ENCODE results near the gene DACT3. TPM values are rescaled to one million over a fixed set of nuclear protein-coding genes. Genes with fewer than 3 reads are reported as not detected.

Gene DACT3
- total and polyA plus RNA-seq, 7 experiments from 2014 or later = 0.07 to 1.3 (median 0.19) TPM; not detected in 2

DNA sequence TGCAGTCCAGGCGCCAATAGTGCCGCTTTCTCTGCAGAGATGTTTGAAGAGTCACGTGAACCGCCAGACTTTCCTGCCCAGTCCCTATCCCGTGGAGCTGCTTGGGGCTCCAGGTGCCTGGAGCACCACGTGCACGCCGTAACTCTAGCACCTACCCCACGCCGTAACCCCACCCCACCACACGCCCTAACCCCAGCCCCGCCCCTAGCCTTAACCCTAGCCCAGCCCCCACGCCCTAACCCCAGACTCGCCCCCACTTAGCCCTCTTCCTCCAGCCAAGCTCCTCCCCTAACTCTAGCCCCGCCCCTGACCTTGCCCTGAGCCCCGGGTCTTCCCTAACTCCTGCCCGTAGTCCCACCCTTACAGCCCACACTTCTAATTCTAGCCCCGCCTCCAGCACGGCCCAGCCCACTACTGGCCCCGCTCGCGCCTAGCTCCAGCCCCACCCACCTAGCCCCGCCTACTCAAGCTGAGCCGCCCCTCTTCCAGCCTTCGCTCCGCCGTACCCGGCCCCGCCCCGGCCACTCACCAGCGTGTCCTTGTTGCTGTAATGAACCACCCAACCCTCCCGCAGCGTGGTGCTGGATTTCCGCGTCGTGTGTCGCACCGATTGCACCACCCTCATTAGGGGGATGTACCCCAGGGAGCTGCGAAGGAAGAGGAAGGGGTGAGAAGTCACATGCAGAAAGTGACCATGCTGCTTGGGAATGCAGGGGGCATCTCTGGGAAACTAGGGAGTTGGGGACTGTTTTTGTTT lies 36.4 kb upstream of the DACT3 start:
- Histone ChIP-seq H3K27me3 (ENCODE audit: control insufficient read depth in 2 of 2, insufficient read depth in 2 of 2, low read length in 2 of 2) (no peaks in the 10 kb centered on the region), H3K4me1 (ENCODE audit: control insufficient read depth in 2 of 2, insufficient read depth in 2 of 2, low read length in 2 of 2) (no peaks in the 10 kb centered on the region), H3K27ac (ENCODE audit: low read depth, low read length) (no peak overlapping the region), H3K4me3 (ENCODE audit: low read length) (no peak overlapping the region), H3K36me3 (ENCODE audit: control insufficient read depth in 2 of 3, insufficient read depth in 3 of 3, low read length in 3 of 3) (peaks cover 51 to 100% (median 68%) of the 10 kb centered on the region in 3 experiments), H3K9me3 (ENCODE audit: control insufficient read depth in 2 of 3, low read length in 3 of 3) (no peaks in the 10 kb centered on the region)
- Mint-ChIP-seq H3K4me1 (peaks cover 0 to 9% (median 0%) of the 10 kb centered on the region in 7 donors), H3K27ac (peak overlapping the region in 1 of 9 donors; percentile 56), H3K4me3 (no peak overlapping the region), H3K36me3 (peaks cover under 1 to 50% (median 19%) of the 10 kb centered on the region in 5 donors), H3K27me3 (no peaks in the 10 kb centered on the region), H3K9me3 (peaks cover 0 to 2% (median 0%) of the 10 kb centered on the region in 11 donors)
- intact Hi-C loops (cut with micrococcal nuclease) = no loop called here
- ChIA-PET CTCF (no interaction called here), POLR2A (interaction anchor here (0.7 kb wide), 1 partner anchor 17 kb away, joined by 5 read pairs; no protein-coding TSS in a partner anchor)
- peak; percentile 75 for ATAC-seq
- DNase-seq = no peak

DNA sequence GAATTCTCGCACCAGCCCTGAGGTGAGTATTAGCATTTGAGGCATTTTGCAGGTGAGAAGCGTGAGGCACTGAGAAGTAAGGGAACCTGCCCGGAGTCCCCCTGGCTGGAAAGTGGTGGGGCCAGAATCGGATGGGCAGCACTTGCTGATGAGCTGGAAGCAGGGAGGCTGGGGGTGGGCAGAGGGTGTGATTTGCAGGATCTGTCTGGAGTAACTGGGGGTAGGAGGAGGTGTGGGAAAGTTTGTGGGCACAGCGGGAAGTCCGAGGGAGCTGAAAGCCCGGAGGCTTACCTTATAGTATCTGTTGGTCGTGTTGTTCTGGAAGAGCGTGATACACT lies 35.9 kb upstream of the DACT3 start:
- H3K4me3 Mint-ChIP-seq = no peak overlapping the region
- CTCF ChIA-PET = interaction anchor here (0.7 to 0.9 kb wide), 2 partner anchors 32 to 159 kb away, joined by 3 read pairs; no protein-coding TSS in a partner anchor
- H3K27ac Mint-ChIP-seq = peak overlapping the region in 1 of 9 donors; percentile 56
- Histone ChIP-seq H3K4me3 (ENCODE audit: low read length) (no peak overlapping the region), H3K36me3 (ENCODE audit: control insufficient read depth in 2 of 3, insufficient read depth in 3 of 3, low read length in 3 of 3) (peaks cover 51 to 100% (median 72%) of the 10 kb centered on the region in 3 experiments), H3K27ac (ENCODE audit: low read depth, low read length) (no peak overlapping the region), H3K9me3 (ENCODE audit: control insufficient read depth in 2 of 3, low read length in 3 of 3) (no peaks in the 10 kb centered on the region), H3K27me3 (ENCODE audit: control insufficient read depth in 2 of 2, insufficient read depth in 2 of 2, low read length in 2 of 2) (no peaks in the 10 kb centered on the region), H3K4me1 (ENCODE audit: control insufficient read depth in 2 of 2, insufficient read depth in 2 of 2, low read length in 2 of 2) (no peaks in the 10 kb centered on the region)
- DNase-seq = no peak
- no peaks in the 10 kb centered on the region for H3K27me3 Mint-ChIP-seq
- ATAC-seq = no peak
- intact Hi-C loops (cut with micrococcal nuclease) = no loop called here
- POLR2A ChIA-PET = interaction anchor here (0.7 kb wide), 1 partner anchor 17 kb away, joined by 5 read pairs; no protein-coding TSS in a partner anchor
- peaks cover 6 to 55% (median 25%) of the 10 kb centered on the region in 5 donors for H3K36me3 Mint-ChIP-seq
- peaks cover 0 to 2% (median 0%) of the 10 kb centered on the region in 11 donors for H3K9me3 Mint-ChIP-seq
- peaks cover 0 to 9% (median 0%) of the 10 kb centered on the region in 7 donors for H3K4me1 Mint-ChIP-seq

DNA sequence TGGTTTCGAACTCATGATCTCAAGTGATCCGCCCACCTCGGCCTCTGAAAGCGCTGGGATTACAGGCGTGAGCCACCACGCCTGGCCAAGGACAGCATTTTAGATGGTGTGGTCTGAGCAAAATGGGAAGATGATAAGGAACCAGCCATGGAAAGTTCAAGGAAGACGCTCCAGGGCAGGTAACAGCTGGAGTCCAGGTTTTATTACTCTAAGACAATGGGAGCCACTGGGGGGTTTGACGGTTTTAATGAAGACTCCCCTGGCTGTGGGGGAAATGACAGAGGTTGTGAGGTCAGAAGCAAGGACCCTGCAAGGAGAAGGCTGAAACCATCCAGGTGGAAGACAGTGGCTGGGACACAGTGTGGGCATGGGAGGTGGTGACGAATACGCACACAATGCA lies 35.1 kb upstream of the DACT3 start:
- Histone ChIP-seq H3K4me3 (ENCODE audit: low read length) (no peak overlapping the region), H3K4me1 (ENCODE audit: control insufficient read depth in 2 of 2, insufficient read depth in 2 of 2, low read length in 2 of 2) (no peaks in the 10 kb centered on the region), H3K27ac (ENCODE audit: low read depth, low read length) (no peak overlapping the region), H3K27me3 (ENCODE audit: control insufficient read depth in 2 of 2, insufficient read depth in 2 of 2, low read length in 2 of 2) (no peaks in the 10 kb centered on the region), H3K9me3 (ENCODE audit: control insufficient read depth in 2 of 3, low read length in 3 of 3) (no peaks in the 10 kb centered on the region), H3K36me3 (ENCODE audit: control insufficient read depth in 2 of 3, insufficient read depth in 3 of 3, low read length in 3 of 3) (peaks cover 55 to 100% (median 76%) of the 10 kb centered on the region in 3 experiments)
- H3K27ac Mint-ChIP-seq = no peak overlapping the region
- ChIA-PET CTCF (interaction anchor here (0.7 to 0.9 kb wide), 2 partner anchors 33 to 158 kb away, joined by 3 read pairs; no protein-coding TSS in a partner anchor), POLR2A (no interaction called here)
- no peak for ATAC-seq
- H3K9me3 Mint-ChIP-seq = peaks cover 0 to 2% (median 0%) of the 10 kb centered on the region in 11 donors
- peaks cover 0 to 7% (median 0%) of the 10 kb centered on the region in 7 donors for H3K4me1 Mint-ChIP-seq
- no peak overlapping the region for H3K4me3 Mint-ChIP-seq
- no peak for DNase-seq
- H3K27me3 Mint-ChIP-seq = no peaks in the 10 kb centered on the region
- intact Hi-C loops (cut with micrococcal nuclease) = no loop called here
- H3K36me3 Mint-ChIP-seq = peaks cover 12 to 57% (median 31%) of the 10 kb centered on the region in 5 donors

DNA sequence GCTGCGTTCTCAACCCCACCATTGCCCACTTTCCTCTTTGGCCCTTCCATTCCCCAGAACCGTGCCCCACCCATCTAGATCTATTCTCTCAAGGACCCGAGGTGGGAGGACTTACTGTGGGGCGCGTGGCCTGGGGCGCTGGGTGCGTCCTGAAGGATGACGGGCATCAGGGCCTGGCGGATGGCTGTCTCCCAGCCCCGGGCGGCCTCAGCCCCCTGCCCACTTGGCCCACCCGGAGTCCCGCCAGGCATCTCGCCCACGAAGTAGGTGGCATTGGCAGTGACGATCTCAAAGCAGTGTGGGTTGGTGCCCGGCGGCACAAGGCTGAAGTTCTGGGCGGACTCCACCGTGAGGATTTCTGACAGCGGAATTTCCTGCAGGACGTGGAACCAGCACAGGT lies 32.8 kb upstream of the DACT3 start:
- POLR2A ChIA-PET = no interaction called here
- no peak for DNase-seq
- Mint-ChIP-seq H3K27ac (peak overlapping the region in 2 of 9 donors; percentile 64 to 78), H3K4me1 (peaks cover 0 to 7% (median 0%) of the 10 kb centered on the region in 7 donors), H3K4me3 (no peak overlapping the region), H3K9me3 (peaks cover 0 to 2% (median 0%) of the 10 kb centered on the region in 11 donors), H3K27me3 (no peaks in the 10 kb centered on the region), H3K36me3 (peaks cover 19 to 56% (median 36%) of the 10 kb centered on the region in 5 donors)
- CTCF ChIA-PET = interaction anchor here (1.0 to 3.2 kb wide), 2 partner anchors 10 to 13 kb away, joined by 3 to 10 read pairs; no protein-coding TSS in a partner anchor
- Histone ChIP-seq H3K27me3 (ENCODE audit: control insufficient read depth in 2 of 2, insufficient read depth in 2 of 2, low read length in 2 of 2) (no peaks in the 10 kb centered on the region), H3K9me3 (ENCODE audit: control insufficient read depth in 2 of 3, low read length in 3 of 3) (no peaks in the 10 kb centered on the region), H3K4me3 (ENCODE audit: low read length) (no peak overlapping the region), H3K36me3 (ENCODE audit: control insufficient read depth in 2 of 3, insufficient read depth in 3 of 3, low read length in 3 of 3) (peaks cover 56 to 100% (median 70%) of the 10 kb centered on the region in 3 experiments), H3K4me1 (ENCODE audit: control insufficient read depth in 2 of 2, insufficient read depth in 2 of 2, low read length in 2 of 2) (no peaks in the 10 kb centered on the region), H3K27ac (ENCODE audit: low read depth, low read length) (peak overlapping the region; percentile 17)
- intact Hi-C loops (cut with micrococcal nuclease) = loop anchor here (5.0 kb wide), 1 partner anchor 34 kb away; no protein-coding TSS in a partner anchor
- no peak for ATAC-seq

DNA sequence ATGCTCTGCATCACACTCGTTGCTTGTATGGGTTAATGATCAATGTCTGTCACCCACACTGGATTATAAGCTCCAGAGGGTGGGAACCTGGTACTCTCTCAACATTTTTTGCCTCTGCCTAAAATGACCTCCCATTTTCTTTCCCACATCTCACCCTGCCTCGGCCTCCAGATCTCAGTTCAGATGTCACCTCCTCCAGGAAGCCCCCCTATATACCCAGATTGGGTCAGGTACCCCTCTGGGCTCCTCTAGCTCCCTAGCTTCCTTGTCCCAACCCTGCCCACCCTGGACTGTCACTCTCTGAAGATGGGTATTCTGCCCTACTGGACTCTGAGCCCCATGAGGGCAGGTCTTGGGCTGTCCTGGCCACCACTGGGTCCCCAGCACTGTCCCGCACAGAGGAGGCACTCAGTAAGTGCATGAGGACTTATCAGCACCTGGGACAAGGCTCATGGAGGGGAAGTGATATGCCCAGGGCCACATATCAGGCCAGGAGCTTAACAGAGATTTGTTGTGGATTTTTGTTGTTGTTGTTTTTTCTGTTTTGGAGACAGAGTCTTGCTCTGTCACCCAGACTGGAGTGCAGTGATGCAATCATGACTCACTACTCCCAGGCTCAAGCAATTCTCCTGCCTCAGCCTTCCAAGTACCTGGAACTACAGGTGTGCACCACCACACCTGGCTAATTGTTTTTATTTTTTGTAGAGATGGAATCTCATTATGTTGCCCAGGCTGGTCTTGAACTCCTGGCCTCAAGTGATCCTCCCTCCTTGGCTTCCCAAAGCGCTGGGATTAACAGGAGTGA lies 32.1 kb upstream of the DACT3 start:
- no peak overlapping the region for H3K4me3 Mint-ChIP-seq

DNA sequence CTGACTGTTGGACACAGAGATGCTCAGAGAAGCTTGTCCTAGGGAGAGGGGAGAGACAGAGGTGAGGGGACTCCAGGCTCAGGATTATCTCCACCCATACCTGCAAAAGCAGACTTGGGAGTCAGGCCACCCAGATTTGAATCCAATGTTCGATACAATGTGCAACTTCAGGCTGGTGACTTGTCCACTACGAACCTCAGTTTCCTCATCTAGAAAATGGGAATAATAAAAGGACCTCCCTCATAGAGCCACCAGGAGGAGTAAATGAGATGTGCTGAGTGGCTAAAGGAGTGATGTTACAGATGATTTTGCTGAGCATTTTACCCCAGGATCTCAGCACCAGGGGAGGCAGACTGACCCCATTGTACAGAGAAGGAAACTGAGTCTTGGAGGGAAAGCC lies 31.0 kb upstream of the DACT3 start:
- peaks cover 0 to 6% (median 0%) of the 10 kb centered on the region in 7 donors for H3K4me1 Mint-ChIP-seq
- ChIA-PET POLR2A (no interaction called here), CTCF (interaction anchor here (3.2 kb wide), 1 partner anchor 12 kb away, joined by 10 read pairs; no protein-coding TSS in a partner anchor)
- Histone ChIP-seq H3K4me1 (ENCODE audit: control insufficient read depth in 2 of 2, insufficient read depth in 2 of 2, low read length in 2 of 2) (no peaks in the 10 kb centered on the region), H3K27ac (ENCODE audit: low read depth, low read length) (no peak overlapping the region), H3K9me3 (ENCODE audit: control insufficient read depth in 2 of 3, low read length in 3 of 3) (no peaks in the 10 kb centered on the region), H3K27me3 (ENCODE audit: control insufficient read depth in 2 of 2, insufficient read depth in 2 of 2, low read length in 2 of 2) (no peaks in the 10 kb centered on the region), H3K4me3 (ENCODE audit: low read length) (no peak overlapping the region), H3K36me3 (ENCODE audit: control insufficient read depth in 2 of 3, insufficient read depth in 3 of 3, low read length in 3 of 3) (peaks cover 50 to 98% (median 56%) of the 10 kb centered on the region in 3 experiments)
- DNase-seq = no peak
- intact Hi-C loops (cut with micrococcal nuclease) = loop anchor here (5.0 kb wide), 1 partner anchor 35 kb away; no protein-coding TSS in a partner anchor
- H3K4me3 Mint-ChIP-seq = no peak overlapping the region
- H3K36me3 Mint-ChIP-seq = peaks cover 19 to 58% (median 34%) of the 10 kb centered on the region in 5 donors
- ATAC-seq = no peak
- no peaks in the 10 kb centered on the region for H3K27me3 Mint-ChIP-seq
- H3K27ac Mint-ChIP-seq = peak overlapping the region in 8 of 9 donors; percentile 32 to 78 (median 56)
- peaks cover 0 to 2% (median 0%) of the 10 kb centered on the region in 11 donors for H3K9me3 Mint-ChIP-seq

More for the DNA sequence above, 32.1 kb upstream of the DACT3 start:
- ChIA-PET POLR2A (interaction anchor here (0.6 to 0.9 kb wide), 2 partner anchors 10 to 243 kb away, joined by 3 to 5 read pairs; no protein-coding TSS in a partner anchor), CTCF (interaction anchor here (1.0 to 3.2 kb wide), 2 partner anchors 10 to 13 kb away, joined by 3 to 10 read pairs; no protein-coding TSS in a partner anchor)
- H3K27ac ChIP-seq (ENCODE audit: low read depth, low read length) = peak overlapping the region; percentile 34
- ATAC-seq = no peak
- DNase-seq = no peak
- H3K27me3 ChIP-seq (ENCODE audit: control insufficient read depth in 2 of 2, insufficient read depth in 2 of 2, low read length in 2 of 2) = no peaks in the 10 kb centered on the region
- Mint-ChIP-seq H3K27me3 (no peaks in the 10 kb centered on the region), H3K27ac (peak overlapping the region in 7 of 9 donors; percentile 47 to 78 (median 64)), H3K36me3 (peaks cover 19 to 53% (median 36%) of the 10 kb centered on the region in 5 donors), H3K9me3 (peaks cover 0 to 2% (median 0%) of the 10 kb centered on the region in 11 donors), H3K4me1 (peaks cover 0 to 7% (median 0%) of the 10 kb centered on the region in 7 donors)
- intact Hi-C loops (cut with micrococcal nuclease) = loop anchor here (5.0 kb wide), 1 partner anchor 34 kb away; no protein-coding TSS in a partner anchor
- H3K9me3 ChIP-seq (ENCODE audit: control insufficient read depth in 2 of 3, low read length in 3 of 3) = no peaks in the 10 kb centered on the region
- H3K4me1 ChIP-seq (ENCODE audit: control insufficient read depth in 2 of 2, insufficient read depth in 2 of 2, low read length in 2 of 2) = no peaks in the 10 kb centered on the region
- no peak overlapping the region for H3K4me3 ChIP-seq (ENCODE audit: low read length)
- H3K36me3 ChIP-seq (ENCODE audit: control insufficient read depth in 2 of 3, insufficient read depth in 3 of 3, low read length in 3 of 3) = peaks cover 50 to 98% (median 63%) of the 10 kb centered on the region in 3 experiments

Measured in naive thymus-derived CD4-positive, alpha-beta T cell (primary cell).